Activated naive CD4-positive, alpha-beta T cell treated with anti-CD3 and anti-CD28 coated beads, Interleukin-2, amount 50 U/mL, for 16 hours (primary cell): ENCODE measurements around the gene SIRPA.

Source experiments
- DNase-seq: peaks from one replicate; pipeline ENCODE4 v3.0.0-alpha.2; 2020

SIRPA gene

DNA sequence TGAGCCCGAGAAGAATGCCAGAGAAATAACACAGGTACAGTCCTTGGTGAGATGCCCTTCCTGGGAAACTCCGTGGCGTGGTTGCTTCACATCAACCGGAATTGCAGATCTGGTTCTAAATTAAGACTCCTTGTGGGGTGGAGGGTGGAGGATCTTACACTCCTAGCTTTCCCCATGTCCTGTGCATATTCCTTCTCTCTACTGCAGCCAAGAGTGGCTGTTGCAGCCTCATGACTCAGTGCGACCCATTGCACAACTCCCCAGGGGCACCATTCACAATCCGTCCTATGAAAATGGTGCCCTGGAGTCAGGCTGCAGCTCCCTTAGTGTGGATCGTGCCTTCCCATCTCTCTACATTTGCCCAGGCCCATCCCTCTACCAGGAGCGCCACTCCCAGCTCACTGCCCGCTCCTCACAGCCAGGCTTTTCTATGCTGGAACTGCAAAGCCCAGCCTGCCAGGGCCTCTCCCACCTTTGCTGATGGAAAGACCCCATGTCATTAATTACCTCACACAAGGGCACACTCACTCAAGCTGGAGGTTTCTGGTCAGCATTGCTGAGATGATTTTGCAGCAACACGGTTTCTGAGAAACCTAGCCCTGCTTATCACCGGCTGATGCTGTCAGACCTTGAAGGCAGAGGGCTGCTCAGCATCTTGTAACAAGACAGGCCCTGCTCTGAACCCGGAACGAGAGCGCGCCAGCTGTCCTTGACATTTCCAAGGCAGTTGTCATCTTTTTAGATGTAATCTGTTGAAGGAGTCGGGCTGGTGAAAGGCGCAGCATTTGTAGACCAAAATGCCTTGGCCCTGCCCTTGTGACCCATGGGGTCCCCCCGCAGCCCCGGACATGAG, 39.7 kb downstream of the SIRPA start:
- no peak for DNase-seq

- no peak for DNase-seq
Observed at GRCh38 chr20:1935696-1936366, 40.6 kb downstream of the SIRPA start.

GRCh38 chr20:1937316-1937976, 42.2 kb downstream of the SIRPA start:
- no peak for DNase-seq

- no peak for DNase-seq
Observed at GRCh38 chr20:1938464-1939269, 43.5 kb downstream of the SIRPA start.

GRCh38 chr20:1939270-1939595, 44.0 kb downstream of the SIRPA start:
- DNase-seq: no peak

GRCh38 chr20:1940581-1940980, 45.4 kb downstream of the SIRPA start:
- DNase-seq: no peak

GRCh38 chr20:1941226-1941625, 46.0 kb downstream of the SIRPA start:
- DNase-seq: no peak

- no peak for DNase-seq
Observed at GRCh38 chr20:1942061-1942460, 46.9 kb downstream of the SIRPA start.

DNA sequence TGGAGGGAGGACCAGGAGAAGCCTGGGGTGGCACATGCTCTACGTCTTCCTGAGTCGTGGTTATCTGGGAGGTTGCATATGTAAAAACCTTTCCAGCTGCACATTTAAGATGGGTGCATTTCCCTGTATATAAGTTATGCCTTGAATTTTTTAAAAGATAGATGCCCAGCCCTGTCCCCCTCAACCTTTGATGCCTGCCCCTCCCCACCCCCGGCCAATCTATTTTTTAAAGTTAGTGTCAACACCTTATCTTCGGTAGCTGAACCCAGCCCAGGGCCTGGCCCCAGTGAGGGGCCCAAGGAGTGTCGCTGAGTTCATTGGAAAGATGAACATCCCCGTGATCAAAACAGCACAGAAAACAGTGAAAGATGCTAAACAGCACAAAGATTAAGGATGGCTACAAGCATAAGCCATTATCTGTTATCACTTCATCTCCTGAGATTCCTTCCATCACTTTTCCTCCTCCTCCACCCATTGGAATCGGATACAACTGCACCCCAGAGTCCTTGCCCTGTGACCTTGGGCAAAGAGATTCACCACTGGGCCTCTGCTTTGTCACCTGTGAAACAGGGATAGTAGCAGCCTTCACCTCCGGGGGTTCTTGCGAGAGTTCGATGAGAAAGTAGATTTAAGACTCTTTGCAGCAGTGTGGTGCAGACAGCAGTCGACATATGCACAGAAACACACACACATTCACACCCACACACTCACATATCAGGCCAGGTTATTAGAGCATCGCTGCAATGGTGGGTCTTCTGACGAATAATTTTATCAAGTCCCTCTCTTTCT, 47.5 kb downstream of the SIRPA start:
- no peak for DNase-seq

DNA sequence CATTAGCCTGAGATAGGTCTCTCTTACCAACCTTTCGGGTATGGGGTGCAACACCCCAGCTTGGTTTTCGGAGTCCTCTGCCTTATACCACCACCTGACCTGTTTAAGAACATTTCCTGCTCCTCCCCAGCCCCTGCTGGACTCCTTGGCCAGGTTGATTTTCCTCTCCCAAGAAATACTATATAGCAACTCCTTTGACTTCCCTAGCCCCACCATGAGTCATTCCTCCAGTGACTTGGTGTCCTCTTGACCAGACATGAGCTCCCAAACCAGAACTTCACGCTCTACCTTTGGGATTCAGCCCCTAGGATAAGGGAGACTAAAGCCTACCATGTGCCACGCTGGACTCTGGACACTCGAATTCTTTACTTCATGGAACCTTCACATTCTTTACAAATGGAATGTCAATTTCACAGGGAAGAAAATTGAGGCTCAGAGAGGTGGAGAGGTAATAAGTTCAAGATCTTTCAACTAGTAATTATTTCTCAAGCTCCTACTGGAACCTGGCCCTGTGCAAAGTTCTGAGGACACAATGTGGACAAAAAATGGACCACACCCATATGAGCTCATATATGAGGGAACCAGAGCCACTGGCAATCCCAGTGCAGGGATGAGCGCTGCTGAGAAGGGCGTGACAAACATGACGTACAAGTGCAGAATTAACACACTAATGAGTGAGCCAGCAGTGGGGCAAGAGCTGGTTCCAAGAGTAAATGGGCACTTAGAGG, 48.2 kb downstream of the SIRPA start:
- DNase-seq: no peak

DNA sequence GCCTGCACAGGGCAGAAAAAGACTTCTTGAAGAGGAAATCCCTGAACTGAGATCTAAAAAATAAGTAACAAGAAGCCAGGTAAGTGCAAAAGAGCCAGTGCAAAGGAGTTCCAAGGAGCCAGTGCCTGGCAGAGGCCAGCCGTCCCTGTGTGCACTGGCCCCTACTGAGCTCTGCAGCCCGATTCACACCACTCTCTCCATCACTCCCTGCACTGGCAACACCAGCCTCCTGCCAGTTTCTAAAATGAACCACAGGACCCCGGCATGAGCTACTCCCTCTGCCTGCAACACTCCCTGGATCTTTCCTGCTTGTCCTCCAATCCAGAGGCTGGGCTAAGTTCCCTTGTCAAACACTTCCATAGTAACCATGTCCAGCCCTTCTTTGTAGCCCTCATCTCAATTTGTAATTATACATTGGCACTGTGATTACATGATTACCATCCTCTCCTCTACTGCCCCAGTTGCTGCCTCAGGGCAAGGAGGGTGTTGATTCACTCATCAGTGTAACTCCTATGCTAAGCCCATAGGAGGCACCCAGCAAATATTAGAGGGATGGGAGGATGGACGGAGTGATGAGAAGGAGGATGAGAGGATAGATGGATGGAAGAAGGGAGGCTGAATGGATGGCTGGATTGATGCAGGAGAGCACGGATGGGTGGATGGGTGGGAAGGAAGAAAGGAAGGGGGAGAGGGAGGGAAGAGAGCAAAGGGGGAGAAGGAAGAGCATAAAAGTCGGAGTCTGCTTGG, 49.3 kb downstream of the SIRPA start:
- no peak for DNase-seq

DNA sequence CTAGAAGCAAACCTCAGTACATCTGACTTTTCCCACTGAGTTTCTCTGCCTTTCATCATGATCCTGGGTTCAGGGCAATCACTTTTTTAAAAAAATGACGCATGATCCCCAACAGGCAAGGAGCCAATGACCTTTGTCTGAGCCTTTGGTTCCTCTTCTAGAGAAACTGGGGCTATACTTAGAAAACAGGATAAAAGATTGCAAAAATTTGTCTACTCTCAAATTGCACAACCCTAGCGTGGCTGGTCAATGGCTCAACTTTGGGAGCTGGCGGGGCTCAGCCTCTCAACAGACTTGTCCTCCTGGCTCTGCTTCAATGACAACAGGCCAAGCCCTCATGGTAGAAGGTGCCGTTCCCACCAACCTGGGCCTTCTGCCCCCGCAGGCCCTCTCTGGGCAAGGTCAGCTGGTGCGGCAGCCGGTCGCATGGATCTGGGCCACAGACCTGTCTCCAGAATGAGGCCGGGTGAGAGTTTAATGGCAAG, 50.0 kb downstream of the SIRPA start:
- DNase-seq: no peak

DNA sequence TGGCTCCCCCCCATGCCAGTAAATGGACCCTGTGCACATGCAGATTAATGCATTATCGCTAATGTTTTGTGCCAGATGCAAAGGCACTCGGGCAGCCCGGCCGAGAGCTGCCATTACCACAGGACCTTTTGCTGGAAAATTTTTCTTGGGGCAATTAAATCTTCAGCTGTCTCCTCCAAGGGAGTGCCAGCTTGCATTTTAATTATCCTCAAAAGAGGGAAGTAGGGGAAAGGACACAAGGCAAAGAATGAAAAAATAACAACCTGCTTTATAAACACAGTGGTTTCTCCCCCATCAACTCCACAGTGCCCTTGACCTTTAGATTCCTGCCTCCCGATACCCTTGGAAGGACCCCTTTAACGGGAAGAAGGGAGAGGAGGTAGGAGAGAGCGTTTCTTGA, 50.5 kb downstream of the SIRPA start:
- DNase-seq: no peak

- no peak for DNase-seq
Observed at GRCh38 chr20:1946442-1946761, 51.2 kb downstream of the SIRPA start.

GRCh38 chr20:1946762-1947534, 51.7 kb downstream of the SIRPA start:
- DNase-seq: no peak

GRCh38 chr20:1947535-1947846, 52.3 kb downstream of the SIRPA start:
- DNase-seq: no peak

DNA sequence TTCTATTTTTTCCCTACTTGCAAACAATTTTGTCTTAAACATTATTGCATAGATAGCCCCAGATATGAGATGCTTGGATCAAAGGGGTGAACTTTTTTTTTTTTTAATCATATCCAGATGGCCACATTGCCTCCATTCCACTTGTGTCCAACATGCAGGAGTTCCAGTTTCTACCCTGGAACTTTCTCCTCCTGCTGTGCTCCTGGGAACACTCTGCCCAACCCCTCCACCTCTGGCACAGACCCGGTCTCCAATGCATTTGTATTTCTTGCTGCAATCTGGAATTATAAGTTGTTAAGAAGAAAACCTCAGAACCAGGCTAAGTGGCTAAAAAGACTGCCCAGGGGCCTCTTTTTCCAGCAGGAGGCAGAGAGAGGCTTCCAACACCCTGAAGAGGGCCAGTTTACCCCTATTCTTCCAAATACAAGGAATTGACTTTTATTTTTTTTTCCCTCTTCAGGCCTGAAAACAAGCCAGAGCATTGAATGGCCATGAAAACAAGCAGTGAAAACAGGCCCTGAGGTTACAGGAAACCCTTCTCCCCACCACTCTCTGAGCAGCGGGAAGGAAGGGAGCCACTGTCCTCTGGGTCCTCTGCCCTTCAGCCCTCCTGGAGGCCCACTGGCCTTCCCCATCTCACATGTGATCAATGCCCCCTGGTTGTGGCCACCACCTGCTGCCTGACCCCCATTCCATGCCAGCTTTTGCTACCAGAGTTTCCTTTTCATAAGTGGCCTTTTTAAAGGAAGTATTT, 54.3 kb downstream of the SIRPA start:
- no peak for DNase-seq

DNA sequence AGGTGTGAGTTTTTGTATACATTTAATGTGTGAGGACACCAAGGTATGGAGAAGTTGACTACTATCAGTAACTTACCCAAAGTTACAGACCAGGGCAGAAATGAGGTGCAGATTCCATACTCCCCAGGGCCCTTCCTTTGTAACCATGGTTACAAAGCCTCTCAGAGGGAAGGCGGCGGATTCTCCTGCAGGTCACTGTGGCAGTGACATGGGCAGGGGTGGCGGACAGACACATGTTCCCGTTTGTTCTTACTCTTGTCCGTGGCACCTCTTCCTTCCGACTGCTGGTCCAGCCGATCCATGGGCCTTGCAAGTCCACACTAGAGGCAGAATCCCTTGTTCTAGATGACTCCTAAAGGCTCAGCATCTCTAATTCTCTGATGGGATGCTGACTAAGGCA, 55.6 kb downstream of the SIRPA start:
- DNase-seq: no peak

DNA sequence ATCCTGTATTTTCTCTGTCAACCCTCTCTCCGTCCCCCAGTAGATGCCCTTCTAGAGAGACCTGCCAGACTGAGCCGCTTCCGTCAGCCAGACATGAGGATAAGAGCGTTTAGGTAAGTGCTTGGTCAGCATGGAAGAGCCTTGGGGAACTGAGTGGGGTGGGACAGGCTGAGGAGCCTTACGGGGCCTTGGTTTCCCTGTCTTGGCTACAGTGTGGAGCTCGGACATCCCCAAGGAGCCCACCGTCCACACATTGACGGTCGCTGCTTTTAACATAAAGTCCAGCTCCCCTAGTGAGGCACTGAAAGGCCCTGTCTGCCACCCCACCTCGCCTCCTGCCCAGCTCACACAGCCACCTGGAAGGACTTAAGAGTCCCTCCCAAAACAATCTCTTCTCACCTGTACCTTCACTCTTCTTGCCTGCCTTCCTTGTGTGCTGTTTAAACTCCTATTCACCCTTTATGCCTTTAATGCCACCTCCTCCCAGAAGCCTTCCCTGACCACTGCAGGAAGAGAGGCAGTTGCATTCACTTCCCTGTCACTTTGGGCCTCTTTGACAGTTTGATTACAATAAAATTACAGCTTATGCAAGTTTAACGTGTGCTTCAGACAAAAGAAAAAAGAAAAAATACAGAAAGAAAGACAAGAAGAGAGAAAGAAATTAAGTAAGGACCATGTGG, 56.4 kb downstream of the SIRPA start:
- no peak for DNase-seq
